HG03460 (cell line): ENCODE data around the gene CRIP2.

Experiments used
- ATAC-seq: cut with Tn5 transposase; IDR thresholded peaks from one replicate; pipeline ENCODE4 v1.9.1; 2021; ENCODE audit not compliant: unreplicated experiment

Gene CRIP2

DNA sequence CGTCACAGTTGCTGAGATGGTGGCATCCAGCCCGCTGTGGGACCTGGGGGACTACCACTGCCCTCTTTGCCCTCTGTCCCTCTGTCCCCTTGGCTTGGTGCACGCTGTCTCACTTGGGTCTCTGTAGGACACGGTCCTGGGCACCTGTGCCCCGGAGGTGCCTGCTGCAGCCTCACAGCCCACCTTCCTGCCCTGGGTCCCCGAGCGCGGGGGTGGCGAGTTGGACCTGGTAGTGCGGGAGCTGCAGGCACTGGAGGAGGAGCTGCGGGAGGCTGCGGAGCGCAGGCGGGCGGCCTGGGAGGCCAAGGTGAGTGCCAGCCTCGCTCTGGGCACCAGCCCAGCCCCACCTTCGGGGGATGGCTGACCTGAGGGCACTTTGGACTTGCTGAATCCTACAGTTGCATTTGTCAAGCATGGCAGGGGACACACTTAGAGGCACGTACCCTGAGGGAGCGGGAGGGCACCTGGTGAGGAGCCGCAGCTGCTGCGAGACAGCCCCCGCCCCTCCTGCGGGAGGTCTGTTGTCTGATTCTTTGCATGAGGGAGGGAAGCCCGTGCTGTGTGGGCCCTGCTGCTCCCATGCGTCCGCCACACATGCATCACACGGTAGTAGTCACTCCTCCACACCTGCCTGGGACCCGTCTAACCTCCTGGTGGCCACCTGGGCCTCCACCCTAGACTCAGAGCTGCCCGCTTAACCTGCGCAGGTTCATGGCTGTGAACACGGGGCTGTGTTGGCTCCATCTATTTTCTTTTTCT, 23.2 kb downstream of the CRIP2 start:
- no peak for ATAC-seq

DNA sequence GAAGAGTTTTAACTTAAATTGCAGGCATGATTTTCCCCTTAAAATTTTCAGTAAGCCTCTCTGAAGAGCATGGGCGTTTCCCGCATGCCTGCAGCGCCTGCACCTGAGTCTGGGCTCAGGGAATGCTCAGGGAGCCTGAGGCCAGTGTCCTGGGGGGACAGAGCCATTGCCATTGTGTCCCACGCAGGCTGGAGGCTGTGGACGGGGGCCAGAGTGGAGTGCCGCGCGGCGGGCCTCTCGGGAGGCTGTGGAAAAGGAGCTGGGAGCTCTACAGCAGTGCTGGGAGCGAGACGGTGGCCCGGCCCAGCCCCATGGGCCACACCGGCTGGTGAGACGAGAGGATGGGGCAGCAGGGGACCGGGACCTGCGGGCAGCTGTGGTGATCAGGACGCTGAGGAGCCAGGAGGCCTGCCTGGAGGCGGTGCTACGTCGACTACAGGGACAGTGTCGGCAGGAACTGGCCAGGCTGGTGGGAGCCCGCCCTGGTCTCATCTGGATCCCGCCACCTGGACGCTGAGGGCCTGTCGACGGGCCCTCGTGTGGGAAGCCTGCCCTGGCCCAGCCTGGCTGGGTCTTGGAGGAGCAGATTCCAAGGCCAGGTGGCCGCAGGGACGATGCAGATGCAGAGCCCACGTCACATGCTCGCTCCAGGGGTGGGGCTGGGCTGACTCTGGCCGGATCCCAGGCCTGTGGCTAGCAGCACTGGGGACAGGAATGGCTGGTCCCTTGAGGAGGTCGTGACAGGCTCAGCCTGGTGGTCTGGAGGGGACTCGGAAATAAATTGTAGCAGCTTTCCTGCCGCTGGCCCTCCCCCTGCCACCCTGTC, 24.0 kb downstream of the CRIP2 start:
- ATAC-seq: no peak

DNA sequence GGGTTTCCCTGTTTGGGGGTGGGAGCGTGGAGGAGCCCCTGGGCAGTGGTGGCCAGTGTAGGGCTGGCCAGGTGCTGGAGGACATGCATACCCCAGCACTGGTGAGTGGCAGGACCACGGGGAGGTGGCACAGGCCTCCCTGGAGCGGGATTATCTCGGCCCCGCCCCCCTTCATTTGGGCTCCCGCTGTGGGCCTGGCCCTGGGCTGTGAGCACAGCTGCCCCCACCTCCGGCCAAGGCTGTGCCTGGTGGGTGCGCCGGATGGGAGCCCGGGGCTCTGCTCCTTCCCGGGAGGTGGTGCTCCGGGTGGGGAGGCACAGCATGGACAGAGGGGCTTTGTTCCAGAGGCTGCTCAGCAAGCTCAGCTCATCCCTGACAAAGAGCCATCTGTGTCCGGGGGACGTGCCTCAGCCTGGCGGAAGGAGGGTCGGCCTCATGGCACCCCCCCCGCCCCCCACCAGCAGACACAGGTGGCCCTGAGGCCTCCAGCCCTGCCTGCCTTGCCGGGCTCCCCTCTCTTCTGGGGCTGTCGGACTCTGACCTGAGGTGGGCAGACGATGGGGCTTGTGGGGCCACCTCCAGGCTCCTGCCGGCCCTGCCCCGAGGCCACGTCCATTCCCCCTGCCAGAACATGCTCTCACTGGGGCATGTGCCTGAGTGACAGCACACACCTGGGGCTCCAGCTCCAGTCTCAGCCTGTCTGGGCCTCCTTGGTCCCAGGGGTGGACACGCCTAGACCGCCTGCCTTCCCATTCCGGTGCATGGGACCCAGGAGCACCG, 24.8 kb downstream of the CRIP2 start:
- ATAC-seq: no peak

DNA sequence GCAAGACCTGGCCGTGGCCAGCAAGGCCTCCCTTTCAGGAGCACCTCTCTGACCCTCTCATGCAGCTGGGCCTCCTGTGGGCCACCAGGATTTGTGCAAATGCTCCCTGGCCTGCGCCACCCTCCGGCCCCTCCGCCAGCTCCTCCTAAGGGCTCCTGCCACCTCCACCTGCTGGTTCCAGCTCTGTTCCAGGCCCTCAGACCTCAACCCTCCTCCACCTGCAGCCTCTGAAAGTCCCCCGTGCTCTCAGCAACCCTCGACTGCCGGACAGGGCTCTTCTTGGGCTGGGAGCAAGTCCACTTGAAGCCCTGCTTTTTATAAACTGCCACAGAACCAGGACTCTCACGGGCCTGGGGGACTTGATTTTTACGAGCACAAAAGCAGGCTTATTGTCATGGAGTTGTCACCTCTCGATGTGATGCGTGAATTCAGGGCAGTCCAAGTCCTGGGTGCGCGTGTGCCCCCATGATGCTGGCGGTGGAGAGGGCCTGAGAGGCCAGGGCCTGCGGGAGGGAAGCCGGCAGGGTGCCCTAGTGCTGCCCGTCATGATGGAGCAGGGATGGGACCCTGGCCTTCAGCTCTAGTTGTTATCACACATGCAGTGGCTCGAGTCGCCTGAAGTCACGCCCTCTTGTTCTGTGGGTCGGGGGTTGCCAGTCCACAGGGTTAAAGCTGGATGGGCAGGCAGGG, 25.6 kb downstream of the CRIP2 start:
- no peak for ATAC-seq

DNA sequence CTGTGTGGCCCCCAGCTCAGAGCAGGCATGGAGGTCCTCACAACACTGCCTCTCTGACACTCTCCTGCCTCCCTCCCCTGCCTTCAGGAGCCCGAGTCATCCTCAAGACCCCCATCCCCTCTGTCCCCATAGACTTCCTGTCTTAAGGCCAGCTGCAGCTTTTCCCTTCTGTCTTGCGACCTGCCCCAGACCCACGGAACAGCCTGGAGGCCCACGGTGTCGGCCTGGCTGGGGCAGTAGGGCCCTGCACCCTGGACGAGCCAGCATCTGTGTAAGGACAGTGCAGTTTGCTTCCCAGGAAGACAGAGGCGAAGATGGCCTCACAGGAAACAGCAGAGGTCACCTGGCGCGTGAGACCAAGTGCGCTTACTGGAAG, 26.1 kb downstream of the CRIP2 start:
- ATAC-seq: no peak

DNA sequence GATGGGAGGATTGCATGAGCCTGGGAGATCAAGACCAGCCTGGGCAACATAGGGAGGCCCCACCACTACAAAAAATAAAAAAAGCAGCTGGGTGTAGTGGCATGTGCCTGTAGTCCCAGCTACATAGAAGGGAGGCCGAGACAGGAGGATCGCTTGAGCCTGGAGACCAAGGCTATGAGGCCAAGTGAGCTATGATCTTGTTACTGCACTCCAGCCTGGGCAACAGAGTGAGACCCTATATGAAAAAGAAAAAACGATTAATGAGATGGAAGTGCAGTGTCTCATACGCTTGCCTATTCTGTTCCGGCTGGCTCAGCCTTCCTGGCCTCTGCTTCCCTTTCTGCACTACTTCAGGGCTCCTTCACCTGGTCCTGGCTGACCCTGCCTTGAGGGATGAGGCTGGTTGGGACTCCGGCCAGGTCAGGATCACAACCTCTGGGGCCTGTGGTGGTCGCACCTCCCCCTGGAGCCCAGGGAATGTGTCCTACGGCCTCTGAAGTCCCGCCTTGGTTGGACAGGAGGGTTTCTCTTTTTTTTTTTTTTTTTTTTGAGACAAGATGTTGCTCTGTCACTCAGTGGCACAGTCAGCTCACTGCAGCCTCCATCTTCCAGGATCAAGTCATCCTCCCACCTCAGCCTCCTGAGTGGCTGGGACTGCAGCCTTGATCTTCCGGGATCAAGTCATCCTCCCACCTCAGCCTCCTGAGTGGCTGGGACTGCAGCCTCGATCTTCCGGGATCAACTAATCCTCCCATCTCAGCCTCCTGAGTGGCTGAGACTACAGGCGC, 27.1 kb downstream of the CRIP2 start:
- ATAC-seq: no peak

DNA sequence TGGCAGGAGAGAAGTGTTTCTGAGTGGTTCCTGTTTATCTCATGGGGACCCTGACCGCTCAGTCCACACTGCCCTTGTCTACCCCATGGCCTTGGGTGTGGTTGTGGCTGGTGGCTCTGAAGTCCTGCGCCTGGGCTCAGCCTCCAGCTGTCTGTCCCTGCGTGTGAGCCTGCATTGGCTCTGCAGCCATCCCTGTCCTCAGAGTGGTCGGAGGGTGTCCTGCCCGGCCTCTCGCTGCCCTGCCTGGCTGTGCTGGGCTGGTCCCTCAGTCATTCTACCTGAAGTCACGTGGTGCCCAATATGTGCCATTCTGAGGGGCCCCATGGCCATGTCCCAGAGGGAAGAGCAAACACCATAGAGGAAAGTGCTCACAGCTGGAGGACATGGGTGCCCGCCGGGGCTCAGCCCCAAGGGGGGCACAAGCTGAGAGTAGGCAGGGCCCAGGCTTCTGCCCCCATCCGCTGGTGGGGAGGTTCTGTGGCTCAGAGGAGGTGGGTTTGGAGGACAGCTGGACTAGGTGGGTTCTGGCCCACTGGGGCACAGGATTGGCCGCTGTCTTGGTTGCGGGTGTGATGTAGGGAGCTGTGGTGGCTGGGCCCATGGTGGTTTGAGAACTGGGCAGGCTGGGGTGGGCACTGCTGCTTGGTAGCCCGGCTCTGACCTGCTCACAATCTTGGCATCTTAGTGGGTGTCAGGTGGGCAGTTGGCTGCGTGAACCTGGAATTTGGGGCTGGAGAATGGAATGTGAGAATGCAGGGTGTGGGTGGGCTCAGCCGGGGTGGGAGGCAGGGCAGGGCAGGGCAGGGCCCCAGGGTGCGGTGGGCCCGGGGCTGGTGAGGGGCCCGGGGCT, 28.1 kb downstream of the CRIP2 start:
- no peak for ATAC-seq

DNA sequence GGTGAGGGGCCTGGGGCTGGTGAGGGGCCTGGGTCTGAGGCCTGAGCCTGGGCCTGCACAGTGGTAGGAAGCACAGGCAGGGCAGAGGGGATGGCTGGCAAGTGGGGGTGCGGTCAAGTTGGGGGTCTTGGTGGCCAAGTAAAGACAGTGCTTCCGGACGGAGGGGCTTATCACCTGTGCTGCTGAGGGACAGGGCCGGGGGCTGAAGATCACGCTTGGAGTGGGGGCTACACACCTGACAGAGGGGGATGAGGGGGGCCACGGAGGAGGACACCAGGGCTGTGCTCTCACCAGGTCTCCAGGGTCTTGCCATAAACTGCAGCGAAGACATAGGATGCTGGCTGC, 28.6 kb downstream of the CRIP2 start:
- ATAC-seq: no peak

DNA sequence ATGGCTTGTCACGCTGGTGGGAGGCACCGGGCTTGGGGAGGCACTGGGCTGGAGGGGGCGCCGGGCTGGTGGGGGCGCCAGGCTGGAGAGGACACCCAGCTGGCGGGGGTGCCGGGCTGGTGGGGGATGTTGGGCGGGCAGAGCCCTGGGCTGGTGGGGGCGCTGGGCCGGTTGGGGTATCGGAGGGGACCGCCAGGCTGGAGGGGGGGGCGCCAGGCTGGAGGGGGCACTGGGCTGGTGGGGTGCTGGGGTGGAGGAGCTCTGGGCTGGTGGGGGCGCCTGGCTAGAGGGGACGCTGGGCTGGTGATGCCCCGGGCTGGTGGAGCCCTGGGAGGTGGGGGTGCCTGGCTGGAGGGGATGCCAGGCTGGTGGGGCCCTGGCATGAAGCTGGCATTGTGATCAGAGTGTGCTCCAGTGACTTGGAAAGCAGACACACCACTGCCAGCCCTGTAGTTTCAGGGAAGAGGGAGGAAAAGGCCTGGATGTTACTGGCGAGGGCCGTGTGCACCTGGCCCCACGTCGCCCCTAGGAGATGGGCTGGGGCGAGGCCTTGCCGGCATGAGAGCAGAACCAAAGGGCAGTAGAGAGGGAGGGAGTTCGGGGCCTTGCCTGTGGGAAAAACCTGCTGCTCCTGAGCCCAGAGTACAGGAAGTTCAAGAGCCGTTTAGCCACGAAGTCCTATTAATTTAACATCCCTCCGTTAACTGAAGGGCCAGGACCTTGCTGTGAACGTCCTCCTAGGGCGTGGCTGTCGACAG, 29.5 kb downstream of the CRIP2 start:
- no peak for ATAC-seq

DNA sequence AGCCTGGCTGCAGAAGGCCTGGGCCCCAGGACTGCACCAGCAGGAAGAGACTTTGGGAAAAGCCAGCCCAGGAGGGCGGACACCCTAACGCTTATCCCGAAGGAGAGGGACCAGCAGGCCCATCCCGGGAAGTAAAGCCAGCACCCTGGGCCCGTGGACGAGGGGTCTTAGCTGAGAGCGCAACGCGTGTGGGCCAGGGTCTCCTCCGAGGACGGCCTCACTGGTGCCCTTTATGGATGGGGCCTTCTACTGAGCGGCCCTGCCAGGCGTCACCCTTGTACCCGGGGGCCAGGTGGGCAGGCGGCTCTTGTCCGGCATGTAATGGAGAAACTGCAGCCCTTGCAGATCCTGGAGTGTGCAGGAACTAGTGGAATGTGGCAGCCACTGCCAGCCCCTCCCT, 30.5 kb downstream of the CRIP2 start:
- no peak for ATAC-seq

DNA sequence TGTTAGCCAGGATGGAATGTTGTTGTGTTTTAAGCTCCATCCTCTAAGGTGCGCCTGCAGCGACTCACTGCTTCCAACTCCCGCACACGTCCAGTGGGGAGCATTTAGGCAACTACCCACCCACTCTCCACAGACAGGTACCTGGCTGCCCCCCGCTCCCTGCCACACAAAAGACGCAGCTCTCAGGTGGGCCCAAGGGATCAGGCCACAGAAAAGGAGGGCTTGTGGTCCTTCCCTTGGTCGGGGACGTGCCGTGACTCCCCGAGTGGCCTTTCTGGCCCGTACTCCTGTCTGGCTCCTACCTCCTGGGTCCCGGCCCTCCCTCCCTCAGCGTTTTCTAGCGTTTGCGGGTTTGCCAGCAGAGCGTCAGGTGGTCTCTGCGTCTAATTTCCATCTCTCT, 32.6 kb downstream of the CRIP2 start:
- no peak for ATAC-seq

DNA sequence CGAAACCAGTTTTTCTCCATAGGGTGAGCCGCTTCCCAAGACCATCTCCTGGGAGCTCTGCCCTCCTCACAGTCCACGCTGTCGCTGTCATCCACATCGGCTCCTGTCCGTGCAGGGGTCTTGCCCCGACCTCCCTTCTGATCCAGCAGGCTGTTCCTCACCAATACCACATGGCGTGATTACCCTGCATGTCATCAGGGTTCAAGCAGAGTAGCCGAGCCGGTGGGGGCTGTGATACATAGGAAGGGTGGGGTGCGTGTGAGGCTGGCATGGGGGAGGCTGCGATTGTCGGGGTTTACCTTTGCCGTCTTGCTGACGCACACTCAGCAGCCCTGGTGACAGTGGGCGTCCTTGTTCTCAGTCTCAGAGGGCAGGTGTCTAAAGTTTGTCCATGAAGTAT, 33.4 kb downstream of the CRIP2 start:
- no peak for ATAC-seq

DNA sequence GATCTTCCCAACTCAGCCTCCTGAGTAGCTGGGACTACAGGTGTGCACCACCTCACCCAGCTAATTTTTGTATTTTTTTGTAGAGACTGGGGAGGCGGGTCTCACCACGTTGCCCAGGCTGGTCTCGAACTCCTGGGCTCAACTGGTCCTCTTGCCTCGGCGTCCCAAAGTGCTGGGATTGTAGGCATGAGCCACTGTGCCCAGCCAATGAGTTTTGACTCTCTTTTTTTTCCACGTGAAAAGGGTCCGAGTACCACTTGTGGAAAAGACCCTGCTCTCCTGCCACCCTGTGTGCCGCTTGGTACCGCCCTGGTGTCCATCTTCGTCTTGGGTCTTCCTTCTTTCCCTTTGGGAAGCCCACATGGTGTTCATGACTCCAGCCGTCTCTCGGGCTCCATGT, 34.0 kb downstream of the CRIP2 start:
- ATAC-seq: no peak

DNA sequence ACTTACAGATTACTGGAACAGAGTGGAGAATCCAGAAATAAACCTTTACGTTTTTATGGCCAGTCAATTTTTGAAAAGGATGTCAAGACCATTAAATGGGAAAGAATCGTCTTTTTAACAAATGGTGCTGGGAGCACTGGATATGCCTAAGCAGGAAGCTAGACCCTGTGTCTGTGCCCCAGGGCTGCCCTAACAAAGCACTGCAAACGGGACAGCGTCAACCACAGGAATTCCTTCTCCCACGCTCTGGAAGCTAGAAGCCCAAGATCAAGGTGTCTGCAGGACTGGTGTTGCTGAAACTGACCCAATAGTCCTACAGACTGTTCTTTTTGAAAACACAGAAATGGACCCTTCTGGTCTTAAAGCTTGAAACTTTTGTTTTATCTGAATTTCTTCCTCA, 42.5 kb downstream of the CRIP2 start:
- ATAC-seq: no peak

DNA sequence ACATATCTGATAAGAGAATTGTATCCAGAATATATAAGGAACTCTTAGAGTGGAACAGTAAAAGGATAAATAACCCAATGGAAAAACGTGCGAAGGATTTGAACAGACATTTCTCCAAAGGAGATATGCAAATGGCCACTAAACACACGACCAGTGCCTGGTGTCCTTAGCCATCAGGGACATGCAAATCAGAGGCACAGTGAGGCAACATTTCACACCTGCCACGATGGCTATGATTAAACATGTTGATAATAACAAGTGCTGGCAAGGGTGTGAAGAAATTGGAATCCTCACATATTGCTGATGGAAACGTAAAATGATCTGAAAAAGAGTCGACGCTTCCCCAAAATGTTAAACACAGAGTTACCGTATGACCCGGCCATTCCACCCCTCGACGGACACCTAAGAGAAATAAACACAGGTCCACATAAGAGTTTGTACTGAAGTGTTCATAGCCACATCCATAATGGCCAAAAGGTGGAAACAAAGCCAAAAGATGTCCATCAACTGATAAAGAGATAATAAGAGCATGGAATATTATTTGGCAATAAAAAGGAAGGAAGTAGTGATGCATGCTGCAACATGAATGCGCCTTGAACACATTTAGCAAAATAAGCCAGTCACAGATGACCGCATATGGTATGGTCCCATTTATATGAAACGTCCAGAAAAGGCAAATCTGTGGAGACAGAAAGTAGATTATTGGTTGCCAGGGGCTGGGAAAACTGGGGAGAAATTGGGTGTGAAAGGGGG, 45.5 kb downstream of the CRIP2 start:
- ATAC-seq: no peak

DNA sequence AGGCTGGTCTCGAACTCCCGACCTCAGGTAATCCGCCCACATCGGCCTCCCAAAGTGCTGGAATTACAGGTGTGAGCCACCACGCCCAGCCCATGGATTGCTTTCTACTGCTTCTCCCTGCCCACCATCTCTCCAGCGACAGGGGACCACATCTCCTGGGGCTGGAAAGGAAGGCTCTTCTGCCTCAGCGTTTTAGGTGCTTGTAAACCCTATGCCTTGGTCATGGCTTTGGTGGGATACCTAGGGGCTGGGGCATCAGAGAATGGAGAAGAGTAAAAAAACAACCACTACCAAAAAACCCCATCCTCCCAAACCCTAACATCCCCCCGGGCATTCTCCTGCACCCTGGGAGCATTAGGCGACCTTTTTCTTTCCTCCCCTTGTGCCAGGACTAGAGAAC, 50.7 kb downstream of the CRIP2 start:
- no peak for ATAC-seq

DNA sequence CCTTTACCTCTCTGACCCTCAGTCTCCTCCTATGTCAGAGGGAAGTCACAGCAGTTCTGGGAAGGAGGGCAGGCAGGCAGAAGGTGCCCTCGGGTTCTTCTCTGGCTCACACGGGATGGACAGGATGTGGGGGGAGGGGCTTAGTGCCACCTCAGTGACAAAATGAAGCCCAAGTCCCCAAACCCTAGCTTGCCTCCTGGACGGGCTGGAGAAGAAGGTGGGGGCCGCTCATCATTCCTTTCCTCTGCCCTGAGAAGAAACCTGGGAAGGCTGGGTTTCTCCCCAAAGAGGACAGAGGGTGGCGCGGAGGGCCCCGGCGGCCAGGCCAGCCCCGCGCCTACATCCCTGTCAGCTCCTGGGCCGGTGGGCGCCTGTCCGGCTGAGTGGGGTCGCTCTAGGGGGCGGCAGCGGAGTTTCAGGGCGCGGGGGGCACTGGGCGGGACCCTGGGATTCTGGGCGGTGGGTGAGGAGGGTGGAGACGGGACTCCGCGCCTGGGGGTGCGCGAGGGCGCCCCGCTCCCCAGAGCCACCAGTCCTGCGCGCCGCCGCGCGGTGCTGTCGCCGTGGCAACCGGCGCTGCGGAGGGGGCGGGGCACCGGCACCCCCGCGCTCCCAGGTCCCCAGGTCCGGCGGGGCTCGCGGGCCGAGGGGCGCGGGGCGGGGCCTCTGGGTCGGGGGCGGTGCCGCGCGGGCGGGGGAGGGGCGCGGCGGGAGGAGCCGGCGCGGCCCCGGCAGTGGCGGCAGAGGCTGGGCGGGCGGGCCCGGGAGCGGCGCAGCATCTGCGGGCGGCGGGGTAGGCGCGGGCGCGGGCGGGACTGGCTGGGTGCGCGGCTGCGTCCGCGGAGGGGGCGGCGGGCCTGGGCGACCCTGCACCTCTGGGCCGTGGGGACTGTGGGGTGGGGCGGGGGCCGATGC, 51.5 kb downstream of the CRIP2 start, which contains the start of gene TMEM121:
Gene TMEM121, plus strand, starts transcription at position 723 of the 915 bp plus-strand sequence. CDS start 2,252 bp downstream, outside the sequence.
- ATAC-seq: no peak
